Fibroblast of skin of left quadriceps (primary cell): Measurements from ENCODE around the gene SOCS6.
"Not testable (repeated sequence)": the region's sequence is repeated elsewhere in the genome, so short reads cannot be mapped to it uniquely, and the experiment has no call there.

Source experiments
- DNase-seq, 2 experiments: peaks; one replicate each; pipeline ENCODE4 v3.0.0-alpha.2; 2013; ENCODE audit warnings: low read depth in 2 of 2

SOCS6 gene

GRCh38 chr18:70322385-70322784, 33.5 kb downstream of the SOCS6 start:
- DNase-seq: no peak

GRCh38 chr18:70322928-70323327, 34.1 kb downstream of the SOCS6 start:
- DNase-seq: peak in 1 of 2 experiments; percentile 26

- no peak for DNase-seq
These were observed 36.1 kb downstream of the SOCS6 start for GRCh38 chr18:70324897-70325296.

- DNase-seq: no peak
These were observed 37.4 kb downstream of the SOCS6 start for GRCh38 chr18:70326255-70326654.

- no peak for DNase-seq
These were observed 39.3 kb downstream of the SOCS6 start for GRCh38 chr18:70328169-70328568.

GRCh38 chr18:70329071-70329470, 40.2 kb downstream of the SOCS6 start:
- DNase-seq: no peak

- DNase-seq: no peak
These were observed 42.0 kb downstream of the SOCS6 start for GRCh38 chr18:70330887-70331286.

- DNase-seq: no peak
These were observed 42.7 kb downstream of the SOCS6 start for GRCh38 chr18:70331456-70332097.

- no peak for DNase-seq
These were observed 43.8 kb downstream of the SOCS6 start for GRCh38 chr18:70332694-70333093.

- DNase-seq: no peak
These were observed 44.5 kb downstream of the SOCS6 start for GRCh38 chr18:70333316-70333715.

GRCh38 chr18:70333757-70334156, 44.9 kb downstream of the SOCS6 start:
- DNase-seq: peak; percentile 81 to 84

GRCh38 chr18:70334264-70334663, 45.4 kb downstream of the SOCS6 start:
- DNase-seq: no peak

- no peak for DNase-seq
These were observed 46.0 kb downstream of the SOCS6 start for GRCh38 chr18:70334728-70335329.

- DNase-seq: no peak
These were observed 47.3 kb downstream of the SOCS6 start for GRCh38 chr18:70335892-70336726.

- peak; percentile 55 to 57 for DNase-seq
These were observed 48.5 kb downstream of the SOCS6 start for GRCh38 chr18:70337139-70337972.

GRCh38 chr18:70338890-70339289, 50.0 kb downstream of the SOCS6 start:
- DNase-seq: no peak

- DNase-seq: no peak
These were observed 51.1 kb downstream of the SOCS6 start for GRCh38 chr18:70339915-70340314.

- not testable (repeated sequence) for DNase-seq
These were observed 59.6 kb downstream of the SOCS6 start for GRCh38 chr18:70348481-70348880.

GRCh38 chr18:70349316-70349715, 60.5 kb downstream of the SOCS6 start:
- DNase-seq: no peak

- no peak for DNase-seq
These were observed 65.2 kb downstream of the SOCS6 start for GRCh38 chr18:70354080-70354479.

- no peak for DNase-seq
These were observed 65.9 kb downstream of the SOCS6 start for GRCh38 chr18:70354771-70355170.
